CD8-positive, alpha-beta memory T cell (primary cell): ENCODE results near the gene NINJ1. TPM values are rescaled to one million over a fixed set of nuclear protein-coding genes. Genes with fewer than 3 reads are reported as not detected.
A peak's percentile ranks its signal among the peaks of the same experiment; 100 is the strongest.
"Not testable (repeated sequence)": the region's sequence is repeated elsewhere in the genome, so short reads cannot be mapped to it uniquely, and the experiment has no call there.

Experiments used
- CTCF ChIA-PET: fragments of 350-600 bp; sonication (Branson Sonifier 250); formaldehyde crosslinking; loops from one replicate; lab custom pipeline; 2021; ENCODE audit warnings: antibody characterized with exemption; lab: Charles Lee
- POLR2A ChIA-PET: fragments of 350-600 bp; sonication (Branson Sonifier 250); formaldehyde crosslinking; loops from one replicate; lab custom pipeline; 2021; ENCODE audit warnings: antibody characterized with exemption; lab: Charles Lee
- DNase-seq, 5 donors: peaks; one replicate each; pipeline versions ENCODE4 v3.0.0 to v3.0.0-alpha.2; 2020 to 2022; ENCODE audit warnings: mixed read lengths in 1 of 5
- H3K27ac ChIP-seq: one replicate; pipeline ENCODE4 v1.7.0; 2013; ENCODE audit warnings: low read depth, mild to moderate bottlenecking, low read length, moderate library complexity
- H3K27me3 ChIP-seq: 2 replicates; pipeline ENCODE4 v1.7.0; 2013; ENCODE audit warnings: low read length, mild to moderate bottlenecking; ENCODE audit not compliant: insufficient read depth, poor library complexity, severe bottlenecking
- H3K36me3 ChIP-seq: 2 replicates; pipeline ENCODE4 v1.7.0; 2013; ENCODE audit warnings: mild to moderate bottlenecking, low read length, moderate library complexity; ENCODE audit not compliant: insufficient read depth
- H3K4me1 ChIP-seq: 2 replicates; pipeline ENCODE4 v1.7.0; 2013; ENCODE audit warnings: mild to moderate bottlenecking, low read length, moderate library complexity; ENCODE audit not compliant: insufficient read depth
- H3K4me3 ChIP-seq: 2 replicates; pipeline ENCODE4 v1.7.0; 2013; ENCODE audit warnings: mild to moderate bottlenecking, low read length
- H3K9me3 ChIP-seq: 2 replicates; pipeline ENCODE4 v1.7.0; 2013; ENCODE audit warnings: mild to moderate bottlenecking, low read length
- H3K27ac Mint-ChIP-seq, 8 donors: one replicate each; pipeline ENCODE4 v1.8.0; 2020 to 2021; ENCODE audit warnings: mixed read lengths in 8 of 8, mild to moderate bottlenecking in 6 of 8, inconsistent platforms in 3 of 8, moderate library complexity in 3 of 8
- H3K27me3 Mint-ChIP-seq, 2 donors: one replicate each; pipeline ENCODE4 v1.8.0; 2020 to 2021; ENCODE audit warnings: mixed read lengths in 2 of 2, mild to moderate bottlenecking in 1 of 2, moderate library complexity in 1 of 2
- H3K36me3 Mint-ChIP-seq, 3 donors: one replicate each; pipeline ENCODE4 v1.8.0; 2020 to 2021; ENCODE audit warnings: mixed read lengths in 3 of 3, inconsistent platforms in 1 of 3, mild to moderate bottlenecking in 1 of 3
- H3K4me1 Mint-ChIP-seq, 3 donors: one replicate each; pipeline ENCODE4 v1.8.0; 2020 to 2021; ENCODE audit warnings: mixed read lengths in 3 of 3, inconsistent platforms in 1 of 3, mild to moderate bottlenecking in 1 of 3
- H3K4me3 Mint-ChIP-seq, 7 donors: one replicate each; pipeline ENCODE4 v1.8.0; 2020 to 2021; ENCODE audit warnings: mixed read lengths in 7 of 7, mild to moderate bottlenecking in 6 of 7, moderate library complexity in 4 of 7, inconsistent platforms in 2 of 7
- H3K9me3 Mint-ChIP-seq, 5 donors: one replicate each; pipeline ENCODE4 v1.8.0; 2020 to 2022; ENCODE audit warnings: mixed read lengths in 5 of 5, mild to moderate bottlenecking in 3 of 5, moderate library complexity in 2 of 5, inconsistent platforms in 1 of 5
- polyA plus RNA-seq: library from polyadenylated mRNA; unstranded; fragments of 300-500 nt; fragmentation: Illumina TruSeq; gene quantifications from one replicate; pipeline ENCODE4 v1.2.3, GENCODE V29; 2021
- total RNA-seq, 2 experiments: library from RNA; stranded (reverse); gene quantifications; one replicate each; pipeline ENCODE4 v1.2.3, GENCODE V29; 2021

The NINJ1 gene
- total and polyA plus RNA-seq, 3 experiments from 2014 or later = 59.9 to 103 (median 62.9) TPM

GRCh38 chr9:93155716-93156474 is 21.8 kb upstream of the NINJ1 start:
- Histone ChIP-seq H3K4me1 (peaks cover 6% of the 10 kb centered on the region), H3K36me3 (no peaks in the 10 kb centered on the region), H3K27me3 (no peaks in the 10 kb centered on the region), H3K9me3 (no peaks in the 10 kb centered on the region), H3K4me3 (no peak overlapping the region), H3K27ac (no peak overlapping the region)
- Mint-ChIP-seq H3K4me1 (peaks cover 6 to 13% (median 7%) of the 10 kb centered on the region in 3 donors), H3K27me3 (peaks cover 0 to 2% of the 10 kb centered on the region in 2 donors), H3K9me3 (no peaks in the 10 kb centered on the region), H3K27ac (peak overlapping the region in 2 of 8 donors; percentile 23 to 36), H3K4me3 (no peak overlapping the region), H3K36me3 (no peaks in the 10 kb centered on the region)
- POLR2A ChIA-PET = no interaction called here
- CTCF ChIA-PET = interaction anchor here (1.2 kb wide), 1 partner anchor 47 kb away, joined by 4 read pairs; no protein-coding TSS in a partner anchor
- no peak for DNase-seq

- H3K27me3 Mint-ChIP-seq = peaks cover 0 to 2% of the 10 kb centered on the region in 2 donors
- H3K9me3 Mint-ChIP-seq = no peaks in the 10 kb centered on the region
- Histone ChIP-seq H3K27ac (no peak overlapping the region), H3K27me3 (no peaks in the 10 kb centered on the region), H3K4me3 (no peak overlapping the region), H3K9me3 (no peaks in the 10 kb centered on the region), H3K4me1 (no peaks in the 10 kb centered on the region), H3K36me3 (no peaks in the 10 kb centered on the region)
- H3K4me3 Mint-ChIP-seq = no peak overlapping the region
- H3K36me3 Mint-ChIP-seq = no peaks in the 10 kb centered on the region
- peak in 2 of 5 donors; percentile 18 to 37 for DNase-seq
- H3K4me1 Mint-ChIP-seq = peaks cover under 1 to 6% (median 5%) of the 10 kb centered on the region in 3 donors
- ChIA-PET CTCF (interaction anchor here (0.6 to 1.5 kb wide), 4 partner anchors 9 to 347 kb away, joined by 3 to 5 read pairs (median 4); partner anchors contain the start of gene NINJ1), POLR2A (interaction anchor here (0.7 kb wide), 1 partner anchor 357 kb away, joined by 3 read pairs; no protein-coding TSS in a partner anchor)
- peak overlapping the region in 2 of 8 donors; percentile 42 to 51 for H3K27ac Mint-ChIP-seq
These were observed 20.3 kb upstream of the NINJ1 start for GRCh38 chr9:93154293-93154903.

- no peak overlapping the region for H3K27ac ChIP-seq
- ChIA-PET POLR2A (no interaction called here), CTCF (interaction anchor here (0.8 to 1.1 kb wide), 2 partner anchors 17 to 415 kb away, joined by 3 read pairs; partner anchors contain the start of gene NINJ1)
- H3K4me3 Mint-ChIP-seq = no peak overlapping the region
- no peak for DNase-seq
- no peaks in the 10 kb centered on the region for H3K4me1 ChIP-seq
- peaks cover 4 to 7% (median 5%) of the 10 kb centered on the region in 3 donors for H3K4me1 Mint-ChIP-seq
- peaks cover 0 to 5% (median 0%) of the 10 kb centered on the region in 3 donors for H3K36me3 Mint-ChIP-seq
- H3K9me3 ChIP-seq = no peaks in the 10 kb centered on the region
- H3K27me3 ChIP-seq = no peaks in the 10 kb centered on the region
- H3K36me3 ChIP-seq = no peaks in the 10 kb centered on the region
- no peak overlapping the region for H3K27ac Mint-ChIP-seq
- H3K4me3 ChIP-seq = no peak overlapping the region
- no peaks in the 10 kb centered on the region for H3K27me3 Mint-ChIP-seq
- H3K9me3 Mint-ChIP-seq = peaks cover 0 to 3% (median 0%) of the 10 kb centered on the region in 5 donors
These were observed 17.2 kb upstream of the NINJ1 start for GRCh38 chr9:93151097-93151784.

GRCh38 chr9:93149361-93149760 is 15.3 kb upstream of the NINJ1 start:
- H3K36me3 ChIP-seq = no peaks in the 10 kb centered on the region
- peaks cover 7% of the 10 kb centered on the region for H3K4me1 ChIP-seq
- H3K27me3 ChIP-seq = no peaks in the 10 kb centered on the region
- Mint-ChIP-seq H3K4me3 (no peak overlapping the region), H3K27ac (peak overlapping the region in 1 of 8 donors; percentile 81), H3K27me3 (no peaks in the 10 kb centered on the region), H3K4me1 (peaks cover 9 to 17% (median 14%) of the 10 kb centered on the region in 3 donors), H3K9me3 (peaks cover 0 to 3% (median 0%) of the 10 kb centered on the region in 5 donors), H3K36me3 (peaks cover 0 to 5% (median 0%) of the 10 kb centered on the region in 3 donors)
- no peak overlapping the region for H3K4me3 ChIP-seq
- no peak for DNase-seq
- no peak overlapping the region for H3K27ac ChIP-seq
- CTCF ChIA-PET = no interaction called here
- H3K9me3 ChIP-seq = no peaks in the 10 kb centered on the region
- POLR2A ChIA-PET = no interaction called here

GRCh38 chr9:93148721-93149120 is 14.7 kb upstream of the NINJ1 start:
- H3K27me3 Mint-ChIP-seq = no peaks in the 10 kb centered on the region
- H3K4me3 ChIP-seq = no peak overlapping the region
- DNase-seq = no peak
- H3K27me3 ChIP-seq = no peaks in the 10 kb centered on the region
- H3K4me1 Mint-ChIP-seq = peaks cover 16 to 24% (median 21%) of the 10 kb centered on the region in 3 donors
- no peak overlapping the region for H3K27ac ChIP-seq
- H3K36me3 ChIP-seq = no peaks in the 10 kb centered on the region
- peak overlapping the region in 3 of 8 donors; percentile 14 to 67 (median 46) for H3K27ac Mint-ChIP-seq
- no peaks in the 10 kb centered on the region for H3K9me3 ChIP-seq
- peaks cover 0 to 5% (median 0%) of the 10 kb centered on the region in 3 donors for H3K36me3 Mint-ChIP-seq
- POLR2A ChIA-PET = no interaction called here
- H3K4me1 ChIP-seq = peaks cover 13% of the 10 kb centered on the region
- peaks cover 0 to 3% (median 0%) of the 10 kb centered on the region in 5 donors for H3K9me3 Mint-ChIP-seq
- CTCF ChIA-PET = no interaction called here
- H3K4me3 Mint-ChIP-seq = no peak overlapping the region

- Histone ChIP-seq H3K27ac (no peak overlapping the region), H3K4me3 (no peak overlapping the region), H3K4me1 (peaks cover 24% of the 10 kb centered on the region), H3K9me3 (no peaks in the 10 kb centered on the region), H3K36me3 (no peaks in the 10 kb centered on the region), H3K27me3 (no peaks in the 10 kb centered on the region)
- peak overlapping the region in 4 of 8 donors; percentile 16 to 70 (median 64) for H3K27ac Mint-ChIP-seq
- peaks cover 0 to 3% (median 0%) of the 10 kb centered on the region in 5 donors for H3K9me3 Mint-ChIP-seq
- DNase-seq = no peak
- no peak overlapping the region for H3K4me3 Mint-ChIP-seq
- POLR2A ChIA-PET = no interaction called here
- peaks cover 0 to 5% (median 0%) of the 10 kb centered on the region in 3 donors for H3K36me3 Mint-ChIP-seq
- CTCF ChIA-PET = no interaction called here
- H3K27me3 Mint-ChIP-seq = no peaks in the 10 kb centered on the region
- H3K4me1 Mint-ChIP-seq = peaks cover 24 to 33% (median 27%) of the 10 kb centered on the region in 3 donors
These were observed 13.6 kb upstream of the NINJ1 start for GRCh38 chr9:93147632-93148031.

GRCh38 chr9:93146696-93147095 is 12.6 kb upstream of the NINJ1 start:
- DNase-seq, H3K27me3 ChIP-seq, H3K27me3 Mint-ChIP-seq, H3K27ac ChIP-seq, H3K4me3 ChIP-seq, H3K36me3 ChIP-seq, H3K4me3 Mint-ChIP-seq, H3K36me3 Mint-ChIP-seq, H3K9me3 ChIP-seq, CTCF ChIA-PET, H3K9me3 Mint-ChIP-seq: not testable (repeated sequence)
- POLR2A ChIA-PET = interaction anchor here (1.1 kb wide), 1 partner anchor 13 kb away, joined by 3 read pairs; the partner anchor contains the start of gene NINJ1
- Mint-ChIP-seq H3K27ac (peak overlapping the region in 7 of 8 donors; percentile 22 to 87 (median 64)), H3K4me1 (peaks cover 24 to 40% (median 32%) of the 10 kb centered on the region in 3 donors)
- peaks cover 34% of the 10 kb centered on the region for H3K4me1 ChIP-seq
